HG02852 (cell line): Measurements from ENCODE around the gene ME1.
"Not testable (repeated sequence)": the region's sequence is repeated elsewhere in the genome, so short reads cannot be mapped to it uniquely, and the experiment has no call there.

ENCODE experiments used
- ATAC-seq: cut with Tn5 transposase; IDR thresholded peaks from one replicate; pipeline ENCODE4 v1.9.1; 2021; ENCODE audit warnings: mild to moderate bottlenecking, moderate library complexity; ENCODE audit not compliant: unreplicated experiment

The ME1 gene

DNA sequence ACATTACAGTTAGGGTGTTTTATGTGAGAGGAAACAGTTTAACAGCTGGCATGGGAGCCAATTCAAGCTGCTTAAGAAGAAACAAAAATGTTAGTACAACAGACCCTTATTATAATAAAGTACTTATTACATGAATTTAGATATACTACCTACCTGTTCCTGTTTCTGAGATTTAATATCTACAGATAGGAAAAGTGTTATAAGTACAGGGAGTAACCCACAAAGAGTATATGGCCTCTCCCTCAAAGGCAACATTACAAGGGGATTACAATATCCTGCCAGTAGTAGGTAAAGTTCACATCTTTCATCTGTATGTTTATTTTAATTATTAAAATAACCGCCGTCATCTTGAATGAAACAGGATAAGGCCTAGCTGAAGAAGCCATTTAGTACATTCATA, 1.8 kb upstream of the ME1 start:
- no peak for ATAC-seq

DNA sequence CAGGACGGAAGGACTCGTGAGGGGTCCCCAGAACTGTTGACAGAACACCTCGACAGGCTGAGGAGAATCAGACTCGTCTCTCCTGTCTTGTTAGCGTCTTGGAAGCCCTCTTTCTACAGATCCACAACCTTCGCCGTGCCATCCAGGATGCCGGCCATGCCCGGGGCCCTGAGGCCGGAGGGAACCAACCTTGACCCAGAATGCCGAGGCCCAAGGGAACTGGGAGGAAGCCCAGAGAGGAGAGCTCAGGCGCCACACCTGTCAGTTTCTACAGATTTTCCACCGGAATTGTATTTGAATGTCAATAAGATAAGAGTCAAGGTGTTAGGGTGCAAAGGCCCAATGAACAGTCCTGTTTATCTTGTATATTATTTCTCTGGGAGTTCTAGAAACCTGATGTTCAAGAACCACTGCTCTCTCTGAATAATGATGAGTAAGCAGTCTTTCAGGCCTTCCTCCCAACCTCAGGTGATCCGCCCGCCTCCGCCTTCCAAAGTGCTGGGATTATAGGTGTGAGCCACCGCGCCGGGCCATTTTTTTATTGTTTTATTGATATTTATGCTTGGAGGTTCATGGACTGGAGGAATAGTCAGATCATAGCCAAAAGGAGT, 799 bp upstream of the ME1 start:
- ATAC-seq, result no peak

DNA sequence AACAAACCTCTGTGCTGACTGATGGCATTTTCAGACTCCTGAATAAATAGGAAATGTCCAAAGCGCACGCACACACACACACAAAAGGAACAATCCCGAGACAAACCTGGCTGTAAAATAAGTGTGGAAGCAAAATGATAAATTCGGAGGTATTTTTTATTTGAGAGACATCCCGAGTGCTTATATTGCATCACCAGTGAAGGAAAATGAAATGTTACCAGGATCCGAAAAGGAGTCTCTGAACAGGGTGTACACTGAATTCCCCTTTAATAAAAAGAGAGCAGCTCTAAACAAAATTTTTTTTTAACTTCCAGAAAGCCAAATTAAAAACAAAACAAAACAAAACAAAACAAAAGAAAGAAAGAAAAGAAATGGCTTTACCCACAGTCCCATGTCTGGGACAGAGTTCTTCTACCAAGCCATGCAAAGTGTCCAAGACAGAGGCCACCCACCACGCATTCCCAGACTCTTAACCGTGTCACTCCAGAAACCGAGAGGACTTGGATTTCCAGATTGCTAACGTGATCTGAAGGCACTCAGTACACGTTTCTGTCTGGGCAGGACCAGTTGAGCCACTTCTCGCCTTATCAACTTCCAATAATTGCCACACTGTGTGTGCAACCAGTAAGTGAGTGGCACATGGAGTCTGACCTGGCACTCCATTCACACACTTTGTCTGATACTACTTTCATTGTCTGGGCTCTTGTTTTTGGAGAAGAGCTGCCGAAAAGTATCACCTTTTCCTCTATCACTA, 817 bp downstream of the ME1 start:
- ATAC-seq, result peak; percentile 12

DNA sequence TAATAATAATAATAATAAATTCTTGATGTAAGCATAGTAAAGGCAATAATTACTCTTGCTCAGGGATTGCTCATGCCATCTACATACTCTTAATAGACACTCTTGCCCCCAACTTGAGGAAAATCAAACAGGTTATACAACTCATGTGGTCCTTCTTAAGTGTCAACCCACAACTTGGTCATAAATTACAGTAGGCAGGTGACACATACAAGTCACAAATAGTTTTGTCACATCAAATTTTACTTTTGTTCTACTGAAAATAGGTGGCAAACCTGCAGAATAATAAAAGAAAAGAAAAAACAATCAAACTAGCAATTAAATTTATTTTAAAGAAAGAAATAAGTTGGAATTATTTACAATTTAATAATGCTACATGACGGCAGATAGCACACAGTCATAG, 1.6 kb downstream of the ME1 start:
- ATAC-seq, result no peak

DNA sequence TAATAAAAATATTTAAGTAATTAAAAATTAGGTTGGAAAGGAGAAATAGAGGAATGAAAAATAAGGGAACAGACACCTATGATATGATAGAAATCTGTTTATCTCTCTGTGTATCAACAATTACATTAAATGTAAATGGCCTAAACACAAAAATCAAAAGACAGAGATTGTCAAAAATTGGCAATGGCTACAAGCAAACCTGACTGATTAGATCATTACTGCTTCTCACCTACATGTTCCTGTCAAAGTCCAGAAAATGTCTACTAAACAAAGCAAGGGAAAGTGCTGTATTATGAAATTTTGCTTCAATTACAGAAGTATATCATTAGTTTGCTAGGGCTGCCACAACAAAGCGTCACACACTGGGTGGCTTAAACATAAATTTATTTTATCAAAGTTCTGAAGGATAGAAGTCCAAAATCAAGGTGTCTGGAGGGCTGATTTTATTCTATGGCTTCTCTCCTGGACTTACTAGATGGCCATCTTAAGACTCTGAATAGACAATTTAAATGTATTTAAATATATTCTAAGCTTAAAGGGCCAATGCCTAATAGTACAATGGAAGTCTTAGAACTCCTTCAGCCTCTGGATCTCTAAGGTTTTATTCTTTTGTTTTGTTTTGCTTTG, 6.3 kb downstream of the ME1 start:
- ATAC-seq, result no peak

GRCh38 chr6:83417880-83418663, 12.8 kb downstream of the ME1 start:
- ATAC-seq, result peak; percentile 52

DNA sequence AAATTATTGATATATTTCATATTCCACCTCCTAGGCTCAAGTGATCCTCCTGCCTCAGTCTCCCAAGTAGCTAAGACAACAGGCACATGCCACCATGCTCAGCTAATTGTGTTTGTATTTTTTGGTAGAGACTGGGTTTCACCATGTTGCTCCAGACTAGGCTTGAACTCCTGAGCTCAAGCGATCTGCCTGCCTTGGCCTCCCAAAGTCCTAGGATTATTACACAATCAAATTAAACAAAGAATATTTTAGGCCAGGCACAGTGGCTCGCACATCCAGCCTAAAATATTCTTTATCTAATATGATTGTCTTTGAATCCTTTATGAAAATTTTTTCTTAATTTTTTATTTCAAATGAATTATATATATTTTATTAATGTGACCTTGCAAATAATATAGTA, 17.8 kb downstream of the ME1 start:
- no peak for ATAC-seq

GRCh38 chr6:83411731-83412130, 19.1 kb downstream of the ME1 start:
- ATAC-seq, result no peak

GRCh38 chr6:83403191-83403590, 27.7 kb downstream of the ME1 start:
- ATAC-seq, result no peak

DNA sequence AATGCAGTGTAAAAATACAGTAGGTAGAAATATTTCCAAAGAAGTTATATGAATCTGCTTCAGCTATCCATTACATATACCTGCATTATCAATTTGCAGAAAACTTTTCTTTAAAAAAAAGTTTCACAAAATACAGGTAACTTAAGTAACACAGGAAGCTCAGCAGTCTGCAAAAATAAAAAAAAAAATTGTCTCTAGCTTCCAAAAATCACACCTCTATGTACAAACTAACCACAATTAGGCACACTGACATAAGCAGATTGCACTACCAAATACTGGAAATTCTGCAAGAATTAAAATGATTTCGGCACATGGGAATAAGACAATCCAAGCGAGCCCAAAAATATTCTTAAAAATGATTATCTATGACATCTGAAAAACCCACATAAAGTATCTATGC, 41.2 kb downstream of the ME1 start:
- no peak for ATAC-seq

GRCh38 chr6:83385473-83385872, 45.4 kb downstream of the ME1 start:
- no peak for ATAC-seq

DNA sequence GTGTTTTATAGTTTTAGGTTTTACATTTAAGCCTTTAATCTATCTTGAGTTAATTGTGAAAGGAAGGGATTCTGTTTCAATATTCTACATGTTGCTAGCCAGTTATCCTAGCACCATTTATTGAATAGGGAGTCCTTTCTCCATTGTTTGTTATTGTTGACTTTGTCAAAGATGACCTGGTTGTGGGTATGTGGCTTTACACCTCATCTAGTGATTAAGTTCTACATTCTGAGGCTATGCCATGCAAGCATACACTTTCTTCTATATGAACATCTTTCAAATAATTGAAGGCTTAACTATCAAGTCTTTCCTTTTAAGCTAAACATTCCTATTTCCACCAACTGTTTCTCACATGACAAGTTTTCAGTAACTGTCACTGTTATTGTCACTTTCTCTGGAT, 46.1 kb downstream of the ME1 start:
- ATAC-seq, result no peak

DNA sequence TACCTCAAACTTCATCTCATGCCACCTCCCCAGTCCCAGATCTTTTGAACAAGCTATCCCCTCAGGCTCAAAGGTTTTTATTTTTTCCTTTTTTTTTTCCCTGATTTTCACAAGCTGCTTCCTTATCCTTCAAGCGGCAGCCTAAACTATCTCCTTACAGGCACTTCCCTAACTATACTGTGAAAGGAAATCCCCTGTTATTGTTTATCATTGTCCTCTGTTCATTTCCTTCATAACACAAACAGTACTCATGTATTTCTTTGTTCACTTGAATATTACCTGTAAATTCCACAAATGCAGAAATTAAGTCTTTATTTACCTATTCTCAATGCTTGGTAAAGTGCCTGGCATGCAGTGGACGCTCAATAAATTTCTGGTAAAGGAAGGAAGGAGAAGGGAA, 48.9 kb downstream of the ME1 start:
- no peak for ATAC-seq

- no peak for ATAC-seq
These were observed 52.0 kb downstream of the ME1 start for GRCh38 chr6:83378621-83379388.

DNA sequence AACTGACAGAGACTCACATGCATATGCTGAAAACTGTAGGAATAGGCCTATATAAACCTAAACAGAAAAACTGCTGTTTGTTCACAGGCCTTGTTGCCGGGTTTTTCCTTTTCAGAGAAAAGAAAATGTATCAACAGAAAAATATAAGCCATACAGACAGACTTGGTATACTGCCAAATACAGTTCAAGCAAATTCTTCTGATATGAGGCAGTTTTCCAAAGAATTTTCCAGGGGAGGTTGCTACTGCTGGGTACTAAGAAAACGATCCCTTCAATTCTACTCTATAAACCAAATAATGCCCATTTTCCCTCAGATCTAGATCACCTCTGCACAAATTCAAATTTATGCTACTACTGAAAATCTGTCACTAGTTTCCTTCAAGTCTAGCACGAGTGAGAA, 59.4 kb downstream of the ME1 start:
- ATAC-seq, result no peak

DNA sequence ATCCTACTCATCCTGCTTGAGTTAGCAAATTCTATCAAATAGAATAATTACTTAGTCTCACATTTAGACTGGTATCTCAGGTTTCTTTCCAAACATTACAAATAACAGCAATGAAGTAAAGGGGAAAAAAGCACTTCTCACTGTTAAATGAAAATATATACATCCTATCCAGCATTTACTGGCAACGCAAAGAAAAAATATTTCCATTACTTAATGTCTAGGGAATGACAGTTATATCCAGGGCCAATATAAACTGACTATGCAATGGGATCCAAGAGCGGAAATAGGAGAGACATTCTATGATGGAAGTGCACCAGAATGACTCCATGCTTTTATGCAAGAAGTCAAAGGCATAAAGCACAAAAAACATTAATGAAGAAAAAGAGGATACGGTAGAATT, 60.3 kb downstream of the ME1 start:
- no peak for ATAC-seq

DNA sequence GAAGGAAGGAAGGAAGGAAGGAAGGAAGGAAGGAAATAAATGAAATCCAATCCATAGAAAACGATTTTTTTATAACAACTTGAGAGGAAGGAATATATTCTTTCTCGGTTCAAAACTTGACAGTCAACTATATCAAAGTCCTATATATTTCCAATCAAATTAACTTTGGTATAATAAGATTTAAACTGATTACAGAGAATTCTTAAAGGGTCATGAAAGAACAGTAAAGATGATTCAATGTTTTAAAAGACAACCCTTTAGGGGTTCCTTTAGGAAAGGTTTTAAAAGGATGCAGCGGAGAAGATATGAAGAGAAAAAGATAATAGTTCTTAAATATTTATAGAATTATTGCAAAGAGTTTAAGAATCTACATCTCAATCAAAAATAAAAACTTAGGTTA, 61.2 kb downstream of the ME1 start:
- ATAC-seq, result no peak

DNA sequence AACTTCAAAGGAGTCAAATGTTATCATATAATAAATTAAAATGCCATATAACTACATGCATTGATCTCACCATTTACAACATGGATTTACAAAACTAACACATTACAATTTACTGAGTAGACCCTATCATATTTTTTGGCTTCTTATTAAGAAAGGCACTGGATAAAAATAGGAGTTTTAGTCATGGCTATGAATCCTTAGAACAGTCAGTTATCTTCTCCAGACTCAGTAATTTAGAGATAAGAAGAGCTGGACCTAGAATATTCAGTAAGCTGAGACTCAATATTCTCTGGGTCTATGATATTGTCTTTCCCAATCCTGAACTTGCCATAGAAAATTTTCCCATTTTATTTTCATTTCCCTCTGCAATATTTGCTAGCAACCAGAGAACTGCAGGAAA, 62.3 kb downstream of the ME1 start:
- ATAC-seq, result no peak

- no peak for ATAC-seq
These were observed 63.7 kb downstream of the ME1 start for GRCh38 chr6:83367104-83367503.

- ATAC-seq, result no peak
These were observed 64.9 kb downstream of the ME1 start for GRCh38 chr6:83365931-83366330.

DNA sequence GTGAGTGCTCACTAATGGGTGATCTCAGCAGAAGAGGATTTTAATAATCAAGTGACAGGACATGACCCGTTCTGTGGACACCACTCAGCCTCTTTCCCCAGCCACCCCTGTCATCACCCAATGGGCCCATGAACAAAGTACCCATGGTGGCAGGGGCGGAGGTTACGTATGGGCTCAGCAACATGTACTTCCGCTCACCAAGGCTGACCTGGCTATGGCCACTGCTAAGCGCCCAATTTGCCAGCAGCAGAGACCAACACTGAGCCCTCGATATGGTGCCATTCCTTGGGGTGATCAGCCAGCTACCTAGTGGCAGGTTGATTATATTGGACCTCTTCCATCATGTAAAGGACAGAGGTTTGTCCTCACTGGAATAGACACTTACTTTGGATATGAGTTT, 68.5 kb downstream of the ME1 start:
- not testable (repeated sequence) for ATAC-seq
